Osteoblast (primary cell): ENCODE measurements around the gene SYT13. TPM values are rescaled to one million over a fixed set of nuclear protein-coding genes. Genes with fewer than 3 reads are reported as not detected.

ENCODE experiments used
- DNase-seq: peaks from one replicate; pipeline ENCODE4 v3.0.0; 2011; ENCODE audit warnings: low spot score, mixed read lengths; ENCODE audit not compliant: insufficient read length; ENCODE audit errors: missing footprints
- H2AFZ ChIP-seq: 2 replicates; pipeline ENCODE4 v1.6.0; 2011; ENCODE audit warnings: mild to moderate bottlenecking, low read length
- H3K27ac ChIP-seq: 2 replicates; pipeline ENCODE4 v1.5.1; 2011; ENCODE audit warnings: mild to moderate bottlenecking, low read depth, low read length, moderate library complexity
- H3K27me3 ChIP-seq: 2 replicates; pipeline ENCODE4 v1.6.0; 2012; ENCODE audit warnings: mild to moderate bottlenecking, control low read depth, inconsistent platforms, low read length, moderate library complexity; ENCODE audit not compliant: insufficient read depth
- H3K36me3 ChIP-seq: 2 replicates; pipeline ENCODE4 v1.5.1; 2011; ENCODE audit warnings: mild to moderate bottlenecking, low read length, control low read depth, moderate library complexity; ENCODE audit not compliant: insufficient read depth
- H3K4me1 ChIP-seq: 2 replicates; pipeline ENCODE4 v1.5.1; 2011; ENCODE audit warnings: mild to moderate bottlenecking, low read length, control low read depth, moderate library complexity; ENCODE audit not compliant: insufficient read depth
- H3K4me2 ChIP-seq: 2 replicates; pipeline ENCODE4 v1.6.0; 2011; ENCODE audit warnings: mild to moderate bottlenecking, low read length; ENCODE audit not compliant: insufficient read depth
- H3K4me3 ChIP-seq: fragments of 200-600 bp; sonication (generic); 3 replicates; pipeline ENCODE4 v1.5.1; 2012; ENCODE audit warnings: mild to moderate bottlenecking, low read length, inconsistent platforms; ENCODE audit not compliant: insufficient read depth
- H3K79me2 ChIP-seq: 2 replicates; pipeline ENCODE4 v1.6.0; 2012; ENCODE audit warnings: mild to moderate bottlenecking, low read length, control low read depth, inconsistent platforms; ENCODE audit not compliant: insufficient read depth
- H3K9me3 ChIP-seq: 2 replicates; pipeline ENCODE4 v1.5.1; 2011; ENCODE audit warnings: low read depth, low read length, control low read depth
- H4K20me1 ChIP-seq: 2 replicates; pipeline ENCODE4 v1.6.0; 2012; ENCODE audit warnings: mild to moderate bottlenecking, low read length, control low read depth; ENCODE audit not compliant: insufficient read depth
- total RNA-seq: library from RNA; depleted of rRNA; stranded (reverse); fragments of >200 nt; gene quantifications from 2 replicates; pipeline ENCODE4 v1.2.3, GENCODE V29; 2012
- TF ChIP-seq, protein P1 (sequence below): IDR thresholded peaks from 2 replicates; pipeline ENCODE4 v1.5.1; 2011; ENCODE audit warnings: mild to moderate bottlenecking, low read depth, low read length, moderate library complexity; ENCODE audit errors: extremely low read depth

Gene SYT13
- total RNA-seq, 1 donor = under 0.01 TPM

DNA sequence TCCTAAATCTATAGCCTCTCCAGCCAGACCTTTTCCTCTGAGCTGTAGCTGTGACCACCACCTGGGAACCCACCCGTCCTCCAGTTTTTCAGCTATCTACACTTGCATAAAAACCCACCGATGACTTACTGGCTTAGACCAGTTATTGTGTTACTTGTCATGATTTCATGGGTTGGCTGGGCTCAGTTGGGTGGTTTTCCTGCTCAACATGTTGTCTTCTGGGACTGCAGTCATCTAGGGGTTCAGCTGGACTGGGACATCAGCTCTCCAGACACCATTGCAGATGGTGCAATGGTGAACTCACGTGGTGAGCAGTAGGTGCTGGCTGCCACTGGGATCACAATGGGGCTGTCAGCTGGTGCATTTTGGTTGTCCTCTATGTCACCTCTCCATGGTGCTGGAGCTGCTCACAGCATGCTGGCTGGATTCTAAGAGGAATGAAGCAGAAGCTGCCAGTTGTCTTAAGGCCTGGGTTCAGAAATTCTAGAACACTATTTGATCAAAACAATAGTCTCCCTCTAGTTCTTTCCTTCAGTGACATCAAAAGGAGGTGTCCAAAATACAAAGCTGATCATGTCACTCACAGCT, 1.3 kb upstream of the SYT13 start:
- no peak overlapping the region for H3K4me3 ChIP-seq
- peaks cover 7% of the 10 kb centered on the region for H3K9me3 ChIP-seq
- TF ChIP-seq, protein P1, sequence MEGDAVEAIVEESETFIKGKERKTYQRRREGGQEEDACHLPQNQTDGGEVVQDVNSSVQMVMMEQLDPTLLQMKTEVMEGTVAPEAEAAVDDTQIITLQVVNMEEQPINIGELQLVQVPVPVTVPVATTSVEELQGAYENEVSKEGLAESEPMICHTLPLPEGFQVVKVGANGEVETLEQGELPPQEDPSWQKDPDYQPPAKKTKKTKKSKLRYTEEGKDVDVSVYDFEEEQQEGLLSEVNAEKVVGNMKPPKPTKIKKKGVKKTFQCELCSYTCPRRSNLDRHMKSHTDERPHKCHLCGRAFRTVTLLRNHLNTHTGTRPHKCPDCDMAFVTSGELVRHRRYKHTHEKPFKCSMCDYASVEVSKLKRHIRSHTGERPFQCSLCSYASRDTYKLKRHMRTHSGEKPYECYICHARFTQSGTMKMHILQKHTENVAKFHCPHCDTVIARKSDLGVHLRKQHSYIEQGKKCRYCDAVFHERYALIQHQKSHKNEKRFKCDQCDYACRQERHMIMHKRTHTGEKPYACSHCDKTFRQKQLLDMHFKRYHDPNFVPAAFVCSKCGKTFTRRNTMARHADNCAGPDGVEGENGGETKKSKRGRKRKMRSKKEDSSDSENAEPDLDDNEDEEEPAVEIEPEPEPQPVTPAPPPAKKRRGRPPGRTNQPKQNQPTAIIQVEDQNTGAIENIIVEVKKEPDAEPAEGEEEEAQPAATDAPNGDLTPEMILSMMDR = no peak
- H3K79me2 ChIP-seq = no peaks in the 10 kb centered on the region
- DNase-seq = no peak
- no peak overlapping the region for H3K27ac ChIP-seq
- no peak overlapping the region for H2AFZ ChIP-seq
- H3K4me2 ChIP-seq = no peak overlapping the region
- no peaks in the 10 kb centered on the region for H4K20me1 ChIP-seq
- peaks cover 49% of the 10 kb centered on the region for H3K27me3 ChIP-seq
- peaks cover 4% of the 10 kb centered on the region for H3K4me1 ChIP-seq
- no peaks in the 10 kb centered on the region for H3K36me3 ChIP-seq

DNA sequence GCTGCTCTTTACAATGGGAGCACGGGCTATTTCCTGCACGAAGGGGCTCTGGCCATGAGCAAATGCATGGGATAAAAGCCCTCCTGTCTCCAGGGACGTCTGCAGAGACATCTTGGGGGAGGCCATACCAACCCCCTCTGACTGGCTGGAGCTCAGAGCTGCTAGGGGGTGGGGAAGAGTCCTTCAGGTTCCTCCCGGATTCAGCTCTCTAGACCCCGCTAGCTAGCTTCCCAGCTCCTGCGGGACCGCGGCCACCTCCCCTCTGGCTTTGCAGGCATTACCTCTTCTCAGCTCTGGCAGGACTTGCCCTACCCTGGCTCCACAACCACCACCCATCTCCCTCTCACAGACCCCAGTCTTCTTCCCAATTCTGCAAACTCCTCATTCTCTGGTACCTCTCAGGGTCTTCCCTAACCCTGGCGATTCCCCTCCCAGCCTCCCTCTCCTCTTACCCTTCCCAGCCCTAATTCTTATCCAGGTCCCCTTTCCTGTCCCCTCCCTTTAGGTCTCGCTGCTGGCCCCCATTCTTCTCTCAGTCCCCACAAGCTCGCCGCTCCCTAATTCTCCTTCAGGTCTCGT, 802 bp downstream of the SYT13 start:
- peaks cover 4% of the 10 kb centered on the region for H3K4me1 ChIP-seq

DNA sequence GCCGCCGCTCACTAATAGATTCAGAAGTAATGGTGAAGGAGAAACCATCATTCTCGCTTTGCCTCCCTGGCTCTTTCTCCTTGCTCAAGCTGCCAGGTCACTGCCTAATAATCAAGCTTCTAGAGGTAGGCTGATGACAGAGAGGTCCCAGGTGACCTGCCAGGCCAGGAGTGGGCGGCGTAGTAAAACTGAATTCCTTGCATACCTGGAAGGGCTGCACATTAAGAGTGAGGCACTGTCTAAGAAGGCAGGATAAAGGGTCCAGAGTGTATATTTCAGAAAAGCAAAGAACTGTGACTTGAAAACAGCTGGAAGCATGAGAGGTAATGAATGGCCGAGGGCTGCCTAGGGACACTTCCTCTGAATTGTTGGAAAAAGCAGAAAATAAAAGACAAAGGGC, 4.1 kb downstream of the SYT13 start:
- H3K27ac ChIP-seq = no peak overlapping the region
- no peak overlapping the region for H3K4me3 ChIP-seq
- H3K4me1 ChIP-seq = no peaks in the 10 kb centered on the region
- H2AFZ ChIP-seq = no peak overlapping the region
- peaks cover 46% of the 10 kb centered on the region for H3K27me3 ChIP-seq
- peaks cover 3% of the 10 kb centered on the region for H3K9me3 ChIP-seq
- no peak overlapping the region for H3K4me2 ChIP-seq
- no peak for DNase-seq
- no peaks in the 10 kb centered on the region for H4K20me1 ChIP-seq
- no peaks in the 10 kb centered on the region for H3K79me2 ChIP-seq
- H3K36me3 ChIP-seq = no peaks in the 10 kb centered on the region
- TF ChIP-seq, protein P1 = no peak

More for the DNA sequence above, 802 bp downstream of the SYT13 start:
- no peaks in the 10 kb centered on the region for H4K20me1 ChIP-seq
- no peak overlapping the region for H2AFZ ChIP-seq
- no peak overlapping the region for H3K4me3 ChIP-seq
- TF ChIP-seq, protein P1 = no peak
- no peak for DNase-seq
- no peak overlapping the region for H3K4me2 ChIP-seq
- H3K27ac ChIP-seq = no peak overlapping the region
- peaks cover 7% of the 10 kb centered on the region for H3K9me3 ChIP-seq
- H3K79me2 ChIP-seq = no peaks in the 10 kb centered on the region
- peaks cover 42% of the 10 kb centered on the region for H3K27me3 ChIP-seq
- H3K36me3 ChIP-seq = no peaks in the 10 kb centered on the region

DNA sequence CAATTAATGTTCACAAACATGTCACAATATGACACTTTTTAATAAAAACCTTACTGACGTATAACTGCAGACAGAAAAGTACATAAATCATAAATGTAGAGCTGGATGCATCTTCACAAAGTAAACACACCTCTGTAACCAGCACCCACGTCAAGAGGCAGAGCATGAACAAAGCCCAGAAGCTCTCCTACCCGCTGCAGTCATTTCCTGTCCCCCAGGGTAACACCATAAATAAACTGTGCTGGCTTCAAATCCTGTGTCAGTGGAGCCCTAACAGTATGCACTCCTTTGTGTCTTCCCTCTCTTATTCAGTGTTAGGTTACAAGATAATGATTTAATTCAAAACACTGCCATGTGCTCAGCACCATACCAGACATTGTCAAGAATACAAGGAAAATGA, 5.7 kb downstream of the SYT13 start:
- Histone ChIP-seq H3K4me1 (peaks cover 3% of the 10 kb centered on the region), H3K27ac (no peak overlapping the region), H4K20me1 (no peaks in the 10 kb centered on the region), H3K4me3 (no peak overlapping the region), H3K9me3 (no peaks in the 10 kb centered on the region), H3K27me3 (peaks cover 31% of the 10 kb centered on the region), H3K36me3 (no peaks in the 10 kb centered on the region), H3K4me2 (no peak overlapping the region), H2AFZ (no peak overlapping the region), H3K79me2 (no peaks in the 10 kb centered on the region)
- TF ChIP-seq, protein P1 = no peak
- no peak for DNase-seq
